Activated T-cell treated with anti-CD3 and anti-CD28 coated beads for 4 hours (primary cell): ENCODE results near the gene NMNAT2.
"Not testable (repeated sequence)": the region's sequence is repeated elsewhere in the genome, so short reads cannot be mapped to it uniquely, and the experiment has no call there.

Source experiments
- DNase-seq: peaks from one replicate; pipeline ENCODE4 v3.0.0-alpha.2; 2020

NMNAT2 gene

DNA sequence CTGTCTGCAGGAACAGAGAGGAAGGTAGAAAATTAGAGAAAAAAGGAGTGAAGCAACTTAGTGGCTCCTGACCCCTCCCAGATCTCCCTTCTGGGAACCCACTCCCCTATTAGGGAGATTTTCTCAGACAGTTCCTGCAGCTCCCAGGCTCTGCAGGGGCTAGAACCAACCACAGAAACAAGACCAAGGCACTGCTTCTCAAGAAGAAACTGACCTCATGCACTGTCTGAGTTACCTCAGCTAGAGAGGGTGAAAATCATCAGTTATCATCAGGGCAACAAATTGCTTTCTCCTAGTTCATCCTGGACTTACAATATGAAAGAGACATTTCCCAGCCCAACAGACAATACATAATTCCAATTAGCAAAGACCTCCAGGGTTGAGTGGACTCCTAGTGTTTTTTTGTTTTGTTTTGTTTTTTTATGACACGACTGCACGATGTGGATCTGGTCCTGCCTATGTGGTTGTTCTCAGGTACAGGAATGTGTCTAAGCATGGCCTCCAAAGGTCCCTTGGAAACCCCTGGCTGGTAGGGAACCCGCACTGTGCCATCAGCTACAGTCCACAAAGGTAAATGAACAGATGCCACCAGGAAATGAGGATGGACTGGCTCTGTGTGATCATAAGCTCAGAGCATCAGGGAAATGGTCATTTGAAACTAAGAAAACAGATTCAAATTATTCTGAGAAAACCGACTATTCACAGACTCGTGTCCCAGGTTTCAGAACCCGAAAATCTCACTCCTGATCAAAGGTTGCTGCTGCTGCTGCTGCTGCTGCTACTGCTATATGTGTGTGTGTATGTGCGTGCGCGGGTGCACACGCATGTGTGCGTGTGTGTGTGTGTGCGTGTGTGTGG lies 166.8 kb downstream of the NMNAT2 start:
- DNase-seq = no peak

DNA sequence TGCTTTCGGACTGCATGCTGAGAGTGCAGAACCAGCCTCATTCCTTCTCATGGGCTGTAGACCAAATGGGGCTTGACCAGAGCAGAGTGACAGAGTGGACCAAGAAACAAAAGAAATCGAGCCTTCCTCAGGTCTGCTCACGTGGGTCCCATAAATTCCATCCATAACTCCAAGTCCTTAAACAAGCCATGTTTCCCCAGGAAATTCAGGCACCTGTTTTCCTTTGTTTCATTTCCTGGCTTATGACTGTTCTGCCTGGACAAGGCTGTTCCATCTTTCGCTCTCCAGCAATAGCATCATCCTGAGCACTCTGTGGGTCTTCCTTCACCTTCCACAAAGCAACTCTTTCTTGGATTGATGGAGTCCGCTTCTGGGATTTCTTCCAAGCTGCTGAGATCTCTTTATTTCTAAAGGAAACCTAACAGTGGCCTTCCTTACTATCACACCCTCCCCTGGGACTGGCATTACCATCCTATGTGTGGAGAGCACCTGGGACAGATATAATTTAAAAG lies 168.2 kb downstream of the NMNAT2 start:
- no peak for DNase-seq

DNA sequence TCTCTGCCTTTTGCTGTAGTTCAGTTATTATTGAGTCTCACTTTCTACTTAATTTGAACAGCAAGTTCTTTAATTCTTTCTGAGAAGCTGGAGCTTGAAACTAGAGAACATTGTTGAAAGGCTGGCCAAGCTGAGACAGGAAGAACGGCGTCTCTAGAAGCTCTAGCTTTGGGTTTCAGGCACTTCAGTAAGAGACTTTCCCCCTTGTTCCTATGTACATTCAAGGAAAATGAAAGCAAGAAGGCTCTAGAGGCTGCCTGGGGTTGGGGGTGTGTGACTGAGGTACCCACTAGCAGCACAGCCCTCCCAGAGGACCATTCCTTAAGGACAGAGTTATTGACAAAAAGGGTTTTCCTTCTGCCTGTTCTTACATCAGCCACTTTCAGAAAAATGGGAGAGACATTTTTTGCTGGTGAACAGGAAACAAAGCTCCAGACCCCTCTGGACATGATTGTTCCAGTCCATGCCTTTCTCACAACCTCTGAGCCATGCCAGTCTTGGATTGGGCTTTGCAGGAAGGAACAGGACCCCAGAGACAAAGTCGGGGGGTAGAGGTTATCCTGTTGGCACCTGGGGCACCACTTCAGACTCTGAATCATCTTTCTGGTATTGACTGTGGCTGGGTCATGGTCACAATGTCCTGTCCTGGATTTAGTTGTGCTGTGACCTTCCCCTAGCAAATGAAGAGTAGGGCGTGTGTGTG lies 169.0 kb downstream of the NMNAT2 start:
- DNase-seq = no peak

DNA sequence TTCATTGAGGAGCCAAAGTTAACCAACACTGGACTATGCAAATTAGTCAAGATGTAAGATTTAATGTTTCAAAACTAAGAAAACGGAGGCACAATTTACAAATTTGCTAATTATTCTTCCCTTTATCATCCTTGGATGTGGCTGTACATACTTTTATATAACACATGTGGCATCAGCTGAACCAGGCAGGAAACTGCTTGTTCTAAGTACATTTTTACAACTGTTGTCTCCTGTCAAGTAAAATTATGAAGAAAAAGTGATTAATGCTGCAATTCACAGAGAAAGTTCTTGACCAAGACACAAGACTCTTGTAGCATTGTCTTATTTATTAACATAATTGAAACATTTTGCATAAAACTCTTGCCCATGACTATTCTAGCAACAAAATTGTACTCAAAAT lies 170.2 kb downstream of the NMNAT2 start:
- DNase-seq = no peak

DNA sequence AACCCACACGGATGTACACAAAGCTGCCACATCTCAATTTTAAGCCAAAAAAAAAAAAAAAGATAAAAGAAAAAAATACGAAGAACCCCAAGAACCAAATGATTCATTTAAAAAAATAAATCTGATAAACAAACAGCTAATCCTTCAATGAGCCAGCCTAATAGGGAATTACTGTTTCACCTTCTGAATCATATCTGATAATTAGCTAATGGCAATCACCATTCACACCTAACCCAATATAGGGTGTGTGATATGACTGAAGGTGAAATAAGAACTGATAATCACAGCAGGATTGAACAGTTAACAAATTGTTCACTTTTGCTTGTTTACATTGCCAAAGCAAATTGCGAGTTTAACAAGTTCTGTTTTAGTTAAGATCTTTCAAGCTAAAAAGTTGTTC lies 170.7 kb downstream of the NMNAT2 start:
- no peak for DNase-seq

DNA sequence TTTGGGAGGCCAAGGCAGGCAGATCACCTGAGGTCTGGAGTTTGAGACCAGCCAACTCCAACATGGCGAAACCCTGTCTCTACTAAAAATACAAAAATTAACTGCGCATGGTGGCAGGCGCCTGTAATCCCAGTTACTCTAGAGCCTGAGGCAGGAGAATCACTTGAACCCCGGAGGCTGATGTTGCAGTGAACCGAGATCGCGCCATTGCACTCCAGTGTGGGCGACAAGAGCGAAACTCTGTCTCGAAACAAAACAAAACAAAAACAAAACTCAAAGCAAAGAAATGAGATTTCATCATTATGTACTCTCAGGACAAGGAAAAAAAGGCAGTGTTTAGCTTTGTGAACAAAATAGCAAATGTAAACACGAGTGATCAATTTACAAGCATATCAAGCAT lies 171.1 kb downstream of the NMNAT2 start:
- DNase-seq = no peak

DNA sequence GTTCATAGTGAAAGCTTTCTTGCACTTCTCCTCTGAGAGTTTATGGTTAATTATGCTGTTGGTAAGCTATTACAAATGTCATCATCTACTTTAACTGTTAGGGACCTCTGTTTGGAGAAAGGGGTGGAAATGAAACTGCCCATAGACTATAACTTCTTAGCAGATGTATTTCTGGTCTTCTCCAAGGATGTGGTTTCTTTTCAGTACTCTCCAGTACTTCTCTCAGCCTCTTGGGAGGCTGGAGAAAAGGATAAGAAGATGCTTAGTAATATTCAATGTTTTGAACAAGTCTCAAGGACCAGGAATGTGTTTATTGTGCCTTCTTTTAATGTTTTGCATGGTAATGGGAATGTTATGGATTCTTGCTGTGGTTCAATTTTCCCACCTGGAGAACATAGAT lies 171.7 kb downstream of the NMNAT2 start:
- no peak for DNase-seq

DNA sequence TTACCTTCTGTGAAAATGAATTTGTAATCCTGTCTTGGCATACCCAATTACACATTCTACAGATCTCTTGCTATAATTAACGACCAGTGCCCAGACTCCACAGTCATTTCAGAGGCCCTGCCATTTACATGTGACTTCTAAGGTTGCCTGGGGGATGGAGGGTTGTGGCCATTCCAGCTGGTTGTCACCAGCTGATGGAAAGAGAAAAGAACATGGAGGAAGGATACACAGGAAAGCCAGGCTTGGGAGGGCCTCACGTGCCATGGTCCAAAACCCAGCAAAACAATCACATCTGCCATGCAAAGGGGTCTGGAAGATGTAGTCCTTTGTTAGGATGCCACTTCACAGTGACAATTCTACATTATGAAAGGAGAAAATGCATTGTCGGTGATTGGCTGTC lies 172.8 kb downstream of the NMNAT2 start:
- DNase-seq = no peak

DNA sequence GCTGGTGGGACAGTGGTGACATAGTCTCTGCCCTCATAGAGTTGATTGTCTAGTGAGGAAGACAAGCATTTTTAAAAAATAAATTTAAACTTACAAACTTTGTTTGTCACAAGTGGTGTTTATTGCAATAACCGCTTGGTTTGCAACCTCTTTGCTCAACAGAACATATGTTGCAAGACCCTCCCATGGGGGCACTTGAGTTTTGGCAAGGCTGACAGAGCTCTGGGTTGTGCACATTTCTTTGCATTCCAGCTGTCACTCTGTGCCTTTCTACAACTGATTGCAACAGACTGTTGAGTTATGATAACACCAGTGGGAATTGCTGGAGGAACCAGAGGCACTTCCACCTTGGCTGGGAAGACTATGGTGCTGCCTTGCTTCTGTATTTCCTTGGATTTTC lies 173.7 kb downstream of the NMNAT2 start:
- DNase-seq = no peak

DNA sequence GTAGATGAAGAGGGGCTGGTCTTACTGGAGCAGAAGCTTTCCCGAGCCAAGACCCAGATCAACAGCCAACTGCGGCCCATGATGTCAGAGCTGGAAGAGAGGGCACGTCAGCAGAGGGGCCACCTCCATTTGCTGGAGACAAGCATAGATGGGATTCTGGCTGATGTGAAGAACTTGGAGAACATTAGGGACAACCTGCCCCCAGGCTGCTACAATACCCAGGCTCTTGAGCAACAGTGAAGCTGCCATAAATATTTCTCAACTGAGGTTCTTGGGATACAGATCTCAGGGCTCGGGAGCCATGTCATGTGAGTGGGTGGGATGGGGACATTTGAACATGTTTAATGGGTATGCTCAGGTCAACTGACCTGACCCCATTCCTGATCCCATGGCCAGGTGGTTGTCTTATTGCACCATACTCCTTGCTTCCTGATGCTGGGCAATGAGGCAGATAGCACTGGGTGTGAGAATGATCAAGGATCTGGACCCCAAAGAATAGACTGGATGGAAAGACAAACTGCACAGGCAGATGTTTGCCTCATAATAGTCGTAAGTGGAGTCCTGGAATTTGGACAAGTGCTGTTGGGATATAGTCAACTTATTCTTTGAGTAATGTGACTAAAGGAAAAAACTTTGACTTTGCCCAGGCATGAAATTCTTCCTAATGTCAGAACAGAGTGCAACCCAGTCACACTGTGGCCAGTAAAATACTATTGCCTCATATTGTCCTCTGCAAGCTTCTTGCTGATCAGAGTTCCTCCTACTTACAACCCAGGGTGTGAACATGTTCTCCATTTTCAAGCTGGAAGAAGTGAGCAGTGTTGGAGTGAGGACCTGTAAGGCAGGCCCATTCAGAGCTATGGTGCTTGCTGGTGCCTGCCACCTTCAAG lies 174.8 kb downstream of the NMNAT2 start:
- DNase-seq = no peak

DNA sequence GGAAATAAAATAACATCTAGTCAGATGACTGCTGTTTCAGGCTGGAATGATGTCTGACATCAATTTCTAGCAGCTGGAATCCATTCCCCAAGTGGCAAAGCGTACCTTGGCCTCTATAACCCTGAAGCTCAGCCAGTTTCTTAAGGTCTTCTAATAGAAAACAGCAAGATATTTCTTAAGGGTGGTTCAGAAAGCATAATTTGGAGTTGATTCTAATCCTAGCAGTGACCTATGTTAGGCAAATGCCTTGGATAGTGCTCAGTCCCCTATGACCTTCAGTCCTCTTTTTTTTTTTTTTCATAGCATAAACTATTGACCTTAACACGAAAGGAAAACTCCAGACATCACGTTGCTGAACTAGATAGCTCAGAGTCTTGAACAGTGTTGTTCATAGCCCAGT lies 175.6 kb downstream of the NMNAT2 start:
- DNase-seq = no peak

DNA sequence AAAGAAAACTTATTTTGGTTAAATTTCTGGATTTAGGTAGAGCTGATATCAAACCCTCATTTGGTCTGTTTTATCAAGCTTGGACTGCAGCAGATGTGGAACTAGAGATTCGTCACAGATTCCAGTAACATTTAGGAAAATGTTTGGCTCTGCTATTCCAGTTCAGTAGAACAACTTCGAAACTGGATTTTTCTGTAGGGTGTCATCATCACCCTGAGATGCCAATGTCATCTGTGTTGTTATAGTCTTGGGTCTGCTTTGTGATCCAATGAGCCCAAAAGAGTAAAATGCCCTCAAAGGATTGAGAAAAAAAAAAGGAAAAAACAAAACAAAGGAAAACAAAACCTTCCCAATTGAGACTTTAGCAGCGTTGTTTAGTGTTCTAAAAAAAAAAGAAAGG lies 176.7 kb downstream of the NMNAT2 start:
- DNase-seq = no peak

DNA sequence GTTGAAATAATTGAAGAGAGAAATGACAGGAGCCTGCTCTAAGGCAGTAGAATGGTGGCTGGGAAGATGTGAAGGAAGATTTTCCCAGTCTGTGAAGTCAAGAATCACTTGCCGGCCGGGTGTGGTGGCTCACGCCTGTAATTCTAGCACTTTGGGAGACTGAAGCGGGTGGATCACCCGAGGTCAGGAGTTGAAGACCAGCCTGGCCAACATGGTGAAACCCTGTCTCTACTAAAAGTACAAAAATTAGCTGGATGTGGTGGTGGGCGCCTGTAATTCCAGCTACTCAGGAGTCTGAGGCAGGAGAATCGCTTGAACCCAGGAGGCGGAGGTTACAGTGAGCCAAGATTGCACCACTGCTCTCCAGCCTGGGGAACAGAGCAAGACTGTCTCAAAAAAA lies 177.3 kb downstream of the NMNAT2 start:
- DNase-seq = not testable (repeated sequence)

DNA sequence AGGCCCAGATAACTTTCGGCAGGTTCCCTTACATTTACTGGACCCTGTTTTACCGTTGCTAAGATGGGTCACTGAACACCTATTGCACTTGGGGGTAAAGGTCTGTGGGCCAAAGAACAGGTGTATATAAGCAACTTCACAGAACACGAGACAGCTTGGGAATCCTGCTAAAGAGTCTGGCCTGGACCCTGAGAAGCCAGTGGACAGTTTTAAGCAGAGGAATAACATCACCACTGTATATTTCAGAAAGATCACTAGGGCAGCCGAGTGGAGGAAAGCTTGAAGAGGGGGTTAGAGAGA lies 177.7 kb downstream of the NMNAT2 start:
- DNase-seq = no peak

DNA sequence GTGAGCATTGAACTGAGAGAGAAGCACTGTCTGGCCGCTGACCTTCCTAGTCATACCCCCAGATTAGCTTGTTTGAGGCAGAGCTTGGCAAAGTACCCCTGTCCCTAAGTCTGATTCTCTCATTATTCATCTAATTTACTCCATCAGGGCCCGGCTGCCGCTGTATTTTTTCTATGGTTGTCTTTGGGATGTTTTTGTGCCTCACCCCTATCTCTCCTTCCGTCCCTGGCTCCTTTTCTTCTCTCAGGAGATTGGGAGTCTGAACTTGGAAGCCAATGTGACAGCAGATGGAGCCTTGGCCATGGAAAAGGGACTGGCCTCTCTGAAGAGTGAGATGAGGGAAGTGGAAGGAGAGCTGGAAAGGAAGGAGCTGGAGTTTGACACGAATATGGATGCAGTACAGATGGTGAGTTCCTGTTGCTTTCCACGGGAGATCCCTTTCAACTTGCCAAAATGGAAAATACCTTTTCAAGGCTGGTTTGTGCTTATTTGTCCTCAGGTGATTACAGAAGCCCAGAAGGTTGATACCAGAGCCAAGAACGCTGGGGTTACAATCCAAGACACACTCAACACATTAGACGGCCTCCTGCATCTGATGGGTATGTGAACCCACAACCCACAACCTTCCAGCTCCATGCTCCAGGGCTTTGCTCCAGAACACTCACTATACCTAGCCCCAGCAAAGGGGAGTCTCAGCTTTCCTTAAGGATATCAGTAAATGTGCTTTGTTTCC lies 178.2 kb downstream of the NMNAT2 start:
- DNase-seq = no peak

DNA sequence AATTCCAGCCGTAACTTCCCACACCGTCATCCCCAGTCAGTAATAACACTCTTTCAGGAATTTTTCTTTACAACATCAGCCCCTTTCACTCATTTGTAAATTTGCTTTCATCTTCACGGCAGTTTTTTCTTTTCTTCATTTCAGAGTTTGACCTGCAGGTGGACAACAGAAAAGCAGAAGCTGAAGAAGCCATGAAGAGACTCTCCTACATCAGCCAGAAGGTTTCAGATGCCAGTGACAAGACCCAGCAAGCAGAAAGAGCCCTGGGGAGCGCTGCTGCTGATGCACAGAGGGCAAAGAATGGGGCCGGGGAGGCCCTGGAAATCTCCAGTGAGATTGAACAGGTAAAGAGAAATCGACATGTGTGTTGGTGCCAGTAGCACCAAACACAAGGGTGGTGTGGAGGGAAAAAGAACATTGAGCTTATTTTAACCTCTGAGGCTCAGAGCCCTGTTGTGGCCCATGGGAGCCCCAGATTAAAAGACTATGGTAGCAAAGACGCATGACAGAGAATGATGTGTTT lies 178.9 kb downstream of the NMNAT2 start:
- DNase-seq = no peak

DNA sequence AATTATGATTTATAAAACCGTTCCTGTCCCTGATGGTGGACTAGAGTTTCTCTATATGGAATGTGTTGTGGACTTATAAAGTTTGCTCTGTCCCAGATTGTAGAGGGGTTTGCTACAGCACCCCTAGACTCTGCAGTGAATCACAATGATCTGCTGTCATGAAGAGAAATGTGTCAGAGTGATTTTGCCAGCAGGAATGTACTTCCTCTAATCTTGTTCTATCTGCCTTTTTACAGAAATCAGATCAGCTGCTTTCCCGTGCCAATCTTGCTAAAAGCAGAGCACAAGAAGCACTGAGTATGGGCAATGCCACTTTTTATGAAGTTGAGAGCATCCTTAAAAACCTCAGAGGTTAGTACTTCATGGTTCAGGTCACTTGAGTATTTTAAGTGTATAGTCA lies 180.1 kb downstream of the NMNAT2 start:
- no peak for DNase-seq

DNA sequence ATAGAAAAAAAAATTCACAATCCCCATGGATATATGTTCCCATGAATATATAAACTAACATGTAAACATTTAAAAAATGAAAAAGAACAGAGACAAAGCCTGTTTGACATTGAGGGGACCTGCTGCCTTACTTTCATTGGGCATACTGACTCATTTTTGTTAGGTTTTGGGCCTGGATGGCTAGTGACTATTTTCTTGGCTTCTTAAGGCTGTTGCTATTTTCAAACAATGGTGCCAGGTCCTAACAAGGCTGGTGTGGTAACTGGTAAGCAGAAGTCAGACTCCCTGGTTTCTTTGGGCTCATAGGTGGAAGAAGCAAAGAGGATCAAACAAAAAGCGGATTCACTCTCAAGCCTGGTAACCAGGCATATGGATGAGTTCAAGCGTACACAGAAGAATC lies 181.1 kb downstream of the NMNAT2 start:
- DNase-seq = no peak

DNA sequence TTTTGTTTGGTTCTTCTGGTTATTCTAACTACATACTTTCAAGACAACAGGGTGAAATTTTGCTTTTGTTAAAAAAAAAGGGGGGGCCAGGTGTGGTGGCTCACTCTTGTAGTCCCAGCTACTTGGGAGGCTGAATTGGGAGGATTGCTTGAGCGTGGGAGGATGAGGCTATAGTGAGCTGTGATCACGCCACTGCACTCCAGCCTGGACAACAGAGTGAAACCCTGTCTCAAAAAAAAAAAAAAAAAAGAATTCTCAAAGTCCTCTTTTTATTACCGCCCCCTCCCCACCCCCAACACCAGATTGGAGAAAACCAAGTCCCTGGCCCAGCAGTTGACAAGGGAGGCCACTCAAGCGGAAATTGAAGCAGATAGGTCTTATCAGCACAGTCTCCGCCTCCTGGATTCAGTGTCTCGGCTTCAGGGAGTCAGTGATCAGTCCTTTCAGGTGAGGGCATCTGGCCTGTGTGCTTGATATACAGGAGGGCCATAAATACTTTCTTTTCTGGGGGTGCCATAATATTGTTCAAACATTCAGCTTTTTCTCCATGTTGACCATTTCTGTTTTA lies 181.9 kb downstream of the NMNAT2 start:
- no peak for DNase-seq

DNA sequence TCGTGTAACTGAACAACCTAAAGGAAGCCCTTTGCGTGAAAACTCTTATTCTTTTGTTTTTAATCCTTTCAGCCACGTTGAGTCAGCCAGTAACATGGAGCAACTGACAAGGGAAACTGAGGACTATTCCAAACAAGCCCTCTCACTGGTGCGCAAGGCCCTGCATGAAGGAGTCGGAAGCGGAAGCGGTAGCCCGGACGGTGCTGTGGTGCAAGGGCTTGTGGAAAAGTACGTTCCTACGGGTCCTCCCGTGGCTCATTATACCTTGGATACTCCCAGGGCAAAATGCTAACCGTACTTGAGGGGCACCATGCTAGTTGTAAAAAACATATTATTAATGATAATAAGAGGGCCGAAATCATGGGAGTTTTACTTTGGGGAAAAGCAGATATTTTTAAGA lies 182.7 kb downstream of the NMNAT2 start:
- no peak for DNase-seq

DNA sequence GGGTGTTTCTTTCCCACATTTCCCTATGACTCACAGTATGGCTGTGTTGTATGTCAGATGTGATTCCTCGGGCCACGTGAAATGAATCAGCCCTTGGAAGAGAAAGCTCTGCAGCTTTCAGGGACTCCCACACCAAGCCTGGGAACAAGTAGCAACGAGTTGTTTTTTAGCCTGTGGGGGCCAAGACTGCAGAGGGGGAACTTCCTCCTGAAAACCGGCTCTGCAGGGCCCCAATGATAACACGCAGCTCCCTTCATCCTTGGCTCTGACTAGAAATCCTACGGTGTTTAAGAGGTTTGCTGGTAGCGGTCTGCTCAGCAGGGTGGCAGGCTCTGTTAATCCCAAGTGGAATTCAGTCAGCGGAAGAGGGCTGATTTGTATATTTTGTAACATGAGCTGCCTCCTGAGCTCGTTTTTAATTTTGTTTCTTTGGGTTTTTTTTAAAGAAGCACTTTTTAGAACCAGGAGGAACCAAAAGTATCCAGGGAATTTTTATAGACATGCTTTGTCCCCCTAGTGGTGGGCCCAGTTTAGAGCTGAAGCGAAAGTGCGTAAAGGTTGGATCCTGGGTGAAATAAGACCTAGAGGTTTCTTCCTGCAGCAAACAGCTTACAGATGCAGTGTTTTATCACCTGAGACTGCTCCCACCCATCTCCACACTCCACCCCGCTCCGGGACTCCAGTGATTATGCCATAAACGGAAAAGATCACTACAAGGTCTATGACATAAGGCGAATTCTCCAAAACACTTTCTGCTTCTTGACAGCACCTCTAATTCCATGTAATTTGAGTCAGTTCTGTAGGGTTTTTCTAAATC lies 183.3 kb downstream of the NMNAT2 start:
- DNase-seq = no peak
